LNCaP clone FGC (cell line): ENCODE data around the gene RNF6.

Experiments
- DNase-seq: peaks from one replicate; pipeline ENCODE4 v3.0.0-alpha.2; 2011; ENCODE audit warnings: low read depth
- H3K4me3 ChIP-seq: 2 replicates; pipeline ENCODE4 v1.5.1; 2011; ENCODE audit warnings: mild to moderate bottlenecking, low read depth, low read length, control low read depth
- TF ChIP-seq, protein P1 (sequence below): IDR thresholded peaks from 2 replicates; pipeline ENCODE4 v1.5.1; 2012; ENCODE audit warnings: mild to moderate bottlenecking; ENCODE audit not compliant: control insufficient read depth, insufficient read depth; ENCODE audit errors: extremely low read depth

The RNF6 gene

DNA sequence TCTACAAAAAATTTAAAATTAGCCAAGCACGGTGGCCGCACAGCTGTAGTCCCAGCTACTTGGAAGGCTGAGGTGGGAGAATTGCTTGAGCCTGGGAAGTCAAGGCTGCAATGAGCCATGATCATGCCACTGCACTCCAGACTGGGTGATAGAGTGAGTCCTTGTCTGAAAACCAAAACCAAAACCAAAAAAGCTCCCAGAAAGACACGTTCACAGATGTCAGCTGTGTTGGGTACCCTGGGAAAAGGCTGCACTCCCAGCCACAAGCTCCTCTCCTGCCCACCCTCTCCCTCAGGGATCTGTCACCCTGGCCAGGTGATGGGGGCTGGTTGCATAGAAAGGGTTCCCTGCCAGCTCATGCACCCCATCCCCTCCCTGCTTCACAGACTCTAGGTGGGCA is 53.3 kb downstream of the RNF6 start:
- TF ChIP-seq, protein P1, sequence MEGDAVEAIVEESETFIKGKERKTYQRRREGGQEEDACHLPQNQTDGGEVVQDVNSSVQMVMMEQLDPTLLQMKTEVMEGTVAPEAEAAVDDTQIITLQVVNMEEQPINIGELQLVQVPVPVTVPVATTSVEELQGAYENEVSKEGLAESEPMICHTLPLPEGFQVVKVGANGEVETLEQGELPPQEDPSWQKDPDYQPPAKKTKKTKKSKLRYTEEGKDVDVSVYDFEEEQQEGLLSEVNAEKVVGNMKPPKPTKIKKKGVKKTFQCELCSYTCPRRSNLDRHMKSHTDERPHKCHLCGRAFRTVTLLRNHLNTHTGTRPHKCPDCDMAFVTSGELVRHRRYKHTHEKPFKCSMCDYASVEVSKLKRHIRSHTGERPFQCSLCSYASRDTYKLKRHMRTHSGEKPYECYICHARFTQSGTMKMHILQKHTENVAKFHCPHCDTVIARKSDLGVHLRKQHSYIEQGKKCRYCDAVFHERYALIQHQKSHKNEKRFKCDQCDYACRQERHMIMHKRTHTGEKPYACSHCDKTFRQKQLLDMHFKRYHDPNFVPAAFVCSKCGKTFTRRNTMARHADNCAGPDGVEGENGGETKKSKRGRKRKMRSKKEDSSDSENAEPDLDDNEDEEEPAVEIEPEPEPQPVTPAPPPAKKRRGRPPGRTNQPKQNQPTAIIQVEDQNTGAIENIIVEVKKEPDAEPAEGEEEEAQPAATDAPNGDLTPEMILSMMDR, result no peak
- DNase-seq, result no peak
- no peak overlapping the region for H3K4me3 ChIP-seq

DNA sequence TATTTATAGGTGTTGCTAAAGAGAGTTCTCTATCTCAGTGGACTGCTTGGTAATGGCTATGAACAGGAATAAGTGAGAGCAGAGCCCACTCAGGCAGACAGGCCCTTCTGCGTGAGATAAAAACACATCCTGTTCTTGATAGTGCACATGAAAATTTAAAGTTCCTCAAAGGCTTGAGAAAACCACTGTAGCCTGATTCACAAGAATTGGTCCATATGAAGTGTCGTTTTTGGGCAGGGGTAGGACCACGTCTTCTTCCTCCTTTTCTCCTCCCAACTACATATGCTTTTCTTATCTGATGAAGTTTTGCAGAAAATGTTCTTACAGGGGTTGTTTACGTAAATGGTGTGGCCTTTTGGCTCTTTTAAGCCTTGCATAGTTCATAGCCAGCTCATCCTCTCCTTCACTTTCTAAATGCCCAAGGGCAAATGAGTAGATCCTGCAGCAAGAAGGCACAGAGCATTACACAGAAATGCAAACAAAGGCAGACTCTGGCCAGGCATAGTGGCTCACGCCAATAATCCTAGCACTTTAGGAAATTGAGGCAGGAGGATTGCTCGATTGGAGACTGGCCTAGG is 53.8 kb downstream of the RNF6 start:
- DNase-seq, result no peak
- TF ChIP-seq, protein P1, result no peak

DNA sequence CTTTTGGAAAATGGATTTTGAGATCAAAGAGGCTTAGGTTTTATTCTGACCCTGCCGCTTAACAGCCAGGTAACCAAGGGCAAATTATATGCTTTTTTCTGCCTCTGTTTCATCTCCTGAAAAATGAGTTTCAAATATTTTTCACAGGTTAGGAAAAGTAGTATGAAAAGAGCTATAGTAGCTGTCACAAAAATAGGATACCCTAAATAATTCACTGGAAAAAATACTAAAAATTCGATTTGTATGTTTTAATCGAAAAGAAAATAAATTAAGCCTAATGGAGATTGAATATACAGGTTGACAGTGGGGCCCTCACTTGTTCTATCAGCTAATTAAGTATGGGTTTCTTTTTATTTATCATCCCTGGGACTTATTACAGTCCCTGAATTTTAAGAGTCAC is 58.3 kb downstream of the RNF6 start:
- DNase-seq, result no peak
- H3K4me3 ChIP-seq, result no peak overlapping the region
- TF ChIP-seq, protein P1, result no peak

More for the DNA sequence above, 53.8 kb downstream of the RNF6 start:
- H3K4me3 ChIP-seq, result no peak overlapping the region
